ENCODE data around the gene PCBP2. TPM values are rescaled to one million over a fixed set of nuclear protein-coding genes. Genes with fewer than 3 reads are reported as not detected.
"Not testable (repeated sequence)": the region's sequence is repeated elsewhere in the genome, so short reads cannot be mapped to it uniquely, and the experiment has no call there.

PCBP2 gene
- polyA plus RNA-seq, 1 donor from 2014 or later = 242 TPM

- TF ChIP-seq, protein P1, sequence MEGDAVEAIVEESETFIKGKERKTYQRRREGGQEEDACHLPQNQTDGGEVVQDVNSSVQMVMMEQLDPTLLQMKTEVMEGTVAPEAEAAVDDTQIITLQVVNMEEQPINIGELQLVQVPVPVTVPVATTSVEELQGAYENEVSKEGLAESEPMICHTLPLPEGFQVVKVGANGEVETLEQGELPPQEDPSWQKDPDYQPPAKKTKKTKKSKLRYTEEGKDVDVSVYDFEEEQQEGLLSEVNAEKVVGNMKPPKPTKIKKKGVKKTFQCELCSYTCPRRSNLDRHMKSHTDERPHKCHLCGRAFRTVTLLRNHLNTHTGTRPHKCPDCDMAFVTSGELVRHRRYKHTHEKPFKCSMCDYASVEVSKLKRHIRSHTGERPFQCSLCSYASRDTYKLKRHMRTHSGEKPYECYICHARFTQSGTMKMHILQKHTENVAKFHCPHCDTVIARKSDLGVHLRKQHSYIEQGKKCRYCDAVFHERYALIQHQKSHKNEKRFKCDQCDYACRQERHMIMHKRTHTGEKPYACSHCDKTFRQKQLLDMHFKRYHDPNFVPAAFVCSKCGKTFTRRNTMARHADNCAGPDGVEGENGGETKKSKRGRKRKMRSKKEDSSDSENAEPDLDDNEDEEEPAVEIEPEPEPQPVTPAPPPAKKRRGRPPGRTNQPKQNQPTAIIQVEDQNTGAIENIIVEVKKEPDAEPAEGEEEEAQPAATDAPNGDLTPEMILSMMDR (IDR thresholded peaks at IDR 0.05; ENCODE audit: poor library complexity, severe bottlenecking) = no peak
- TF ChIP-seq SMC3 (conservative IDR thresholded peaks at IDR 0.05; ENCODE audit: poor library complexity) = no peak
Measured at GRCh38 chr12:53413485-53414204, 38.3 kb upstream of the PCBP2 start (continued).

GRCh38 chr12:53414756-53415417 lies 37.0 kb upstream of the PCBP2 start:
- Histone ChIP-seq H2AFZ (ENCODE audit: low read depth, low read length) (no peak overlapping the region), H3K27me3 (ENCODE audit: insufficient read depth, low read depth, low read length) (no peaks in the 10 kb centered on the region), H4K20me1 (ENCODE audit: insufficient read depth) (no peaks in the 10 kb centered on the region), H3K9me2 (ENCODE audit: insufficient read depth, low read length) (no peaks in the 10 kb centered on the region), H3F3A (ENCODE audit: insufficient read depth, low read length, poor library complexity, severe bottlenecking) (no peaks in the 10 kb centered on the region), H3K4me2 (ENCODE audit: low read length) (no peak overlapping the region), H3K9ac (ENCODE audit: low read length) (no peak overlapping the region), H3K27ac (ENCODE audit: low read length) (no peak overlapping the region), H3K4me3 (ENCODE audit: low read length) (no peak overlapping the region), H3K9me3 (ENCODE audit: low read length) (no peaks in the 10 kb centered on the region), H3K79me2 (replicated peaks; ENCODE audit: insufficient read depth, low read length) (no peaks in the 10 kb centered on the region), H3K36me3 (ENCODE audit: insufficient read depth, low read length) (peaks cover 6% of the 10 kb centered on the region)
- TF ChIP-seq REST (IDR thresholded peaks at IDR 0.05; ENCODE audit: borderline replicate concordance) = no peak

GRCh38 chr12:53415752-53416389 lies 36.0 kb upstream of the PCBP2 start:
- H3K27me3 ChIP-seq (ENCODE audit: insufficient read depth, low read depth, low read length); H3K9ac ChIP-seq (ENCODE audit: low read length); H3K9me3 ChIP-seq (ENCODE audit: low read length); H3K79me2 ChIP-seq (replicated peaks; ENCODE audit: insufficient read depth, low read length); H3K9me2 ChIP-seq (ENCODE audit: insufficient read depth, low read length); H3K4me2 ChIP-seq (ENCODE audit: low read length); H3K36me3 ChIP-seq (ENCODE audit: insufficient read depth, low read length); H2AFZ ChIP-seq (ENCODE audit: low read depth, low read length); H3K27ac ChIP-seq (ENCODE audit: low read length); H4K20me1 ChIP-seq (ENCODE audit: insufficient read depth); H3F3A ChIP-seq (ENCODE audit: insufficient read depth, low read length, poor library complexity, severe bottlenecking); H3K4me3 ChIP-seq (ENCODE audit: low read length): not testable (repeated sequence)

GRCh38 chr12:53417291-53417816 lies 34.5 kb upstream of the PCBP2 start:
- not testable (repeated sequence) for H3K4me3 ChIP-seq (ENCODE audit: low read length); H4K20me1 ChIP-seq (ENCODE audit: insufficient read depth); H3K9me3 ChIP-seq (ENCODE audit: low read length); H3K9me2 ChIP-seq (ENCODE audit: insufficient read depth, low read length); H3K27ac ChIP-seq (ENCODE audit: low read length); H3K36me3 ChIP-seq (ENCODE audit: insufficient read depth, low read length); H3K9ac ChIP-seq (ENCODE audit: low read length); H3K4me2 ChIP-seq (ENCODE audit: low read length); H3F3A ChIP-seq (ENCODE audit: insufficient read depth, low read length, poor library complexity, severe bottlenecking); H3K27me3 ChIP-seq (ENCODE audit: insufficient read depth, low read depth, low read length); H2AFZ ChIP-seq (ENCODE audit: low read depth, low read length); H3K79me2 ChIP-seq (replicated peaks; ENCODE audit: insufficient read depth, low read length)
